K562 (cell line): ENCODE measurements around the gene ACSS1.

Experiments
- ADNP ChIP-seq: fragments of 200-800 bp; sonication (Bioruptor generic); IDR thresholded peaks from 2 replicates; pipeline ENCODE4 v1.6.1; 2016; ENCODE audit warnings: missing genetic modification characterization, missing compliant biosample characterization
- CHCHD3 ChIP-seq: fragments of 250-450 bp; sonication (Bioruptor Pico); IDR thresholded peaks from 2 replicates; pipeline ENCODE4 v2.1.2; 2022; ENCODE audit warnings: mild to moderate bottlenecking
- CREM ChIP-seq: IDR thresholded peaks from 2 replicates; pipeline ENCODE4 v1.6.1; 2014; ENCODE audit warnings: antibody characterized with exemption, low read depth
- HDAC2 ChIP-seq: fragments of 450-650 bp; IDR thresholded peaks from 2 replicates; pipeline ENCODE4 v1.6.1; 2016; ENCODE audit warnings: mild to moderate bottlenecking
- HNRNPK ChIP-seq: fragments of 200-400 bp; formaldehyde crosslinking; IDR thresholded peaks from one replicate; pipeline ENCODE4 v1.6.1; 2018; ENCODE audit warnings: mild to moderate bottlenecking, low read depth, low read length; ENCODE audit not compliant: poor library complexity, severe bottlenecking
- MAFK ChIP-seq: IDR thresholded peaks from 2 replicates; pipeline ENCODE4 v1.6.1; 2011; ENCODE audit warnings: low read length, improper control_type of control experiment
- NFXL1 ChIP-seq: fragments of 450-650 bp; formaldehyde crosslinking; IDR thresholded peaks from 2 replicates; pipeline ENCODE4 v1.4.0; 2021; ENCODE audit warnings: mild to moderate bottlenecking
- NFYB ChIP-seq: IDR thresholded peaks from 2 replicates; pipeline ENCODE4 v1.6.1; 2011; ENCODE audit warnings: mild to moderate bottlenecking, moderate library complexity; ENCODE audit not compliant: insufficient read length; ENCODE audit errors: extremely low read depth
- POLR2A ChIP-seq: fragments of 450-650 bp; conservative IDR thresholded peaks from 2 replicates; pipeline ENCODE4 v1.6.1; 2016
- PRPF4 ChIP-seq: fragments of 200-400 bp; formaldehyde crosslinking; IDR thresholded peaks from one replicate; pipeline ENCODE4 v1.6.1; 2017; ENCODE audit warnings: low read length, low read depth, mild to moderate bottlenecking; ENCODE audit not compliant: insufficient read depth, poor library complexity, severe bottlenecking
- TF ChIP-seq, protein P1 (sequence below), 3 experiments: IDR thresholded peaks in 2 of 3; conservative IDR thresholded peaks in 1 of 3; 2 replicates each; pipeline ENCODE4 v1.5.1; 2011 to 2012; ENCODE audit warnings: low read length in 3 of 3, mild to moderate bottlenecking in 3 of 3, control low read depth in 2 of 3, improper control_type of control experiment in 1 of 3, inconsistent platforms in 1 of 3, low read depth in 1 of 3, mixed read lengths in 1 of 3, moderate library complexity in 1 of 3; ENCODE audit not compliant: insufficient read depth in 2 of 3
- TF ChIP-seq, protein P2 (sequence below): sonication (generic); formaldehyde crosslinking; IDR thresholded peaks from 2 replicates; pipeline ENCODE4 v1.5.0; 2020; ENCODE audit warnings: missing genetic modification reagents

GRCh38 chr20:25046736-25047666, 10.9 kb downstream of the ACSS1 start:
- TF ChIP-seq, protein P1, sequence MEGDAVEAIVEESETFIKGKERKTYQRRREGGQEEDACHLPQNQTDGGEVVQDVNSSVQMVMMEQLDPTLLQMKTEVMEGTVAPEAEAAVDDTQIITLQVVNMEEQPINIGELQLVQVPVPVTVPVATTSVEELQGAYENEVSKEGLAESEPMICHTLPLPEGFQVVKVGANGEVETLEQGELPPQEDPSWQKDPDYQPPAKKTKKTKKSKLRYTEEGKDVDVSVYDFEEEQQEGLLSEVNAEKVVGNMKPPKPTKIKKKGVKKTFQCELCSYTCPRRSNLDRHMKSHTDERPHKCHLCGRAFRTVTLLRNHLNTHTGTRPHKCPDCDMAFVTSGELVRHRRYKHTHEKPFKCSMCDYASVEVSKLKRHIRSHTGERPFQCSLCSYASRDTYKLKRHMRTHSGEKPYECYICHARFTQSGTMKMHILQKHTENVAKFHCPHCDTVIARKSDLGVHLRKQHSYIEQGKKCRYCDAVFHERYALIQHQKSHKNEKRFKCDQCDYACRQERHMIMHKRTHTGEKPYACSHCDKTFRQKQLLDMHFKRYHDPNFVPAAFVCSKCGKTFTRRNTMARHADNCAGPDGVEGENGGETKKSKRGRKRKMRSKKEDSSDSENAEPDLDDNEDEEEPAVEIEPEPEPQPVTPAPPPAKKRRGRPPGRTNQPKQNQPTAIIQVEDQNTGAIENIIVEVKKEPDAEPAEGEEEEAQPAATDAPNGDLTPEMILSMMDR (IDR thresholded peaks at IDR 0.05 in 2 of 3, conservative IDR thresholded peaks at IDR 0.05 in 1 of 3; ENCODE audit: insufficient read depth in 2 of 3, low read depth in 1 of 3, low read length in 3 of 3) = no peak
- TF ChIP-seq CREM (no peak), NFYB (no peak), ADNP (tag) (no peak), POLR2A (no peak), HDAC2 (no peak), NFXL1 (CRISPR knock-in tag) (no peak), PRPF4 (no peak), CHCHD3 (CRISPR knock-in tag) (no peak), HNRNPK (no peak), MAFK (no peak)
- TF ChIP-seq, protein P2, sequence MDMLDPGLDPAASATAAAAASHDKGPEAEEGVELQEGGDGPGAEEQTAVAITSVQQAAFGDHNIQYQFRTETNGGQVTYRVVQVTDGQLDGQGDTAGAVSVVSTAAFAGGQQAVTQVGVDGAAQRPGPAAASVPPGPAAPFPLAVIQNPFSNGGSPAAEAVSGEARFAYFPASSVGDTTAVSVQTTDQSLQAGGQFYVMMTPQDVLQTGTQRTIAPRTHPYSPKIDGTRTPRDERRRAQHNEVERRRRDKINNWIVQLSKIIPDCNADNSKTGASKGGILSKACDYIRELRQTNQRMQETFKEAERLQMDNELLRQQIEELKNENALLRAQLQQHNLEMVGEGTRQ (CRISPR knock-in tag) = no peak
